ENCODE data around the gene MAP2K5. TPM values are rescaled to one million over a fixed set of nuclear protein-coding genes. Genes with fewer than 3 reads are reported as not detected.

Gene MAP2K5
- total RNA-seq, 1 donor from 2014 or later, result 11.6 TPM

DNA sequence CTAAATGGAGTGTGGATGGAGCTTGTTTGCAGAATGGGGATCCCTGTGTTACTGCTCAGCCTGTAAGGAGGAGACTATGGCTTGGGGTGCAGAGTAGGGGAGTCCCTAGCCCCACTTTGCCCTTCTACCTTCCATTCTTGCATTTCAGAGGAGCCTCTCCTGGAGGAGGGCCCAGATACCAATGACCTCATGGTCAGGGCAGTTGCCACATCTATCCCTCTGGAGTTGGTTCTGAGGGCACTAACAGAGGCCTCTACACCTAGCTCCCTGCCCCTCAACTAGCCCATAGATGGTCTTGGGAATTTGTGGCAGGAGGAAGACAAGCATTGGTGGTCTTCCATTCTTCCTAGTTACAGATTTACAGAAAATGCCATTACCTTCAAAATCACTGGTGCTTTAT is 288.9 kb downstream of the MAP2K5 start:
- H3K27me3 Mint-ChIP-seq (ENCODE audit: low read depth, unreplicated experiment), result peaks cover 64% of the 10 kb centered on the region
- no peak overlapping the region for H3K4me3 Mint-ChIP-seq (ENCODE audit: unreplicated experiment)
- H3K4me1 Mint-ChIP-seq (ENCODE audit: low read depth, unreplicated experiment), result no peaks in the 10 kb centered on the region

DNA sequence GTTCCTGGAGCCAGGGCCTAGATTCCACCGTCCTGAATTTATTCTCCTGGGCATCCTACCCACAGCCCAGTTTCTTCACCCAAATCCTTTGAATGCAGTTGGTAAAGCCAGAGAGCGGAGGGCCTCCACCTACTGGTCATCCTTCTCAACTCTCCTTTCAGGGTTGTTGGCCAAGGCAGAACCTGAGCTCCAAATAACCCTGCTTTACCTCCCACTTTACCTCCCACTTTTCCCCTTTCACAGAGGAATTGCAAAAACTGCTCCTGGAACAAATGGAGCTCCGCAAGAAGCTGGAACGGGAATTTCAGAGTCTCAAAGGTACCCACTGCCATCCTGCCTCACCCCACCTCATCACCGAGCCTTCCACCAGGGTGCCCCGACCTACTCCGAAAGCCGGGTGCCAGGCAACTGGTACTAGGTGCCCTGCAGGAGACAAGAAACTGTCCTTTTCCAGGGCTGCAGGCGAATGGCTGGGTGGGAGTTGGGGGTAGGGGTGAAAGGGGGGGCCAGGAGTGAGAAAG is 289.6 kb downstream of the MAP2K5 start:
- Histone ChIP-seq H3K27ac (ENCODE audit: low read depth, low read length) (no peak overlapping the region), H2AFZ (ENCODE audit: low read depth, low read length) (no peak overlapping the region), H3K4me1 (ENCODE audit: insufficient read depth, low read length) (peaks cover 24% of the 10 kb centered on the region), H3K9ac (ENCODE audit: low read length) (no peak overlapping the region), H3K9me3 (ENCODE audit: insufficient read depth, low read depth, low read length) (no peaks in the 10 kb centered on the region), H3K4me2 (ENCODE audit: low read length) (no peak overlapping the region), H3K79me2 (ENCODE audit: insufficient read depth, low read length) (no peaks in the 10 kb centered on the region), H3K36me3 (ENCODE audit: insufficient read depth, low read length) (no peaks in the 10 kb centered on the region), H3K4me3 (ENCODE audit: insufficient read depth, low read depth, low read length) (no peak overlapping the region), H4K20me1 (ENCODE audit: insufficient read depth, low read length) (no peaks in the 10 kb centered on the region), H3K27me3 (ENCODE audit: insufficient read depth, low read length) (peaks cover 87% of the 10 kb centered on the region)
- Mint-ChIP-seq H3K27me3 (ENCODE audit: low read depth, unreplicated experiment) (peaks cover 66% of the 10 kb centered on the region), H3K27ac (ENCODE audit: unreplicated experiment) (no peak overlapping the region), H3K36me3 (ENCODE audit: low read depth, unreplicated experiment) (no peaks in the 10 kb centered on the region), H3K4me3 (ENCODE audit: unreplicated experiment) (no peak overlapping the region), H3K9me3 (ENCODE audit: unreplicated experiment) (peaks cover 16% of the 10 kb centered on the region), H3K4me1 (ENCODE audit: low read depth, unreplicated experiment) (no peaks in the 10 kb centered on the region)
- DNase-seq (ENCODE audit: low read depth) (no peak), FAIRE-seq (no peak)
- no peak for TF ChIP-seq EZH2 (IDR thresholded peaks at IDR 0.05; ENCODE audit: insufficient read depth, low read length)
- TF ChIP-seq, protein P1, sequence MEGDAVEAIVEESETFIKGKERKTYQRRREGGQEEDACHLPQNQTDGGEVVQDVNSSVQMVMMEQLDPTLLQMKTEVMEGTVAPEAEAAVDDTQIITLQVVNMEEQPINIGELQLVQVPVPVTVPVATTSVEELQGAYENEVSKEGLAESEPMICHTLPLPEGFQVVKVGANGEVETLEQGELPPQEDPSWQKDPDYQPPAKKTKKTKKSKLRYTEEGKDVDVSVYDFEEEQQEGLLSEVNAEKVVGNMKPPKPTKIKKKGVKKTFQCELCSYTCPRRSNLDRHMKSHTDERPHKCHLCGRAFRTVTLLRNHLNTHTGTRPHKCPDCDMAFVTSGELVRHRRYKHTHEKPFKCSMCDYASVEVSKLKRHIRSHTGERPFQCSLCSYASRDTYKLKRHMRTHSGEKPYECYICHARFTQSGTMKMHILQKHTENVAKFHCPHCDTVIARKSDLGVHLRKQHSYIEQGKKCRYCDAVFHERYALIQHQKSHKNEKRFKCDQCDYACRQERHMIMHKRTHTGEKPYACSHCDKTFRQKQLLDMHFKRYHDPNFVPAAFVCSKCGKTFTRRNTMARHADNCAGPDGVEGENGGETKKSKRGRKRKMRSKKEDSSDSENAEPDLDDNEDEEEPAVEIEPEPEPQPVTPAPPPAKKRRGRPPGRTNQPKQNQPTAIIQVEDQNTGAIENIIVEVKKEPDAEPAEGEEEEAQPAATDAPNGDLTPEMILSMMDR (IDR thresholded peaks at IDR 0.05; ENCODE audit: insufficient read depth, low read depth, low read length), result no peak

More for the DNA sequence above, 288.9 kb downstream of the MAP2K5 start:
- Histone ChIP-seq H3K79me2 (ENCODE audit: insufficient read depth, low read length) (no peaks in the 10 kb centered on the region), H3K27ac (ENCODE audit: low read depth, low read length) (no peak overlapping the region), H3K9me3 (ENCODE audit: insufficient read depth, low read depth, low read length) (peaks cover under 1% of the 10 kb centered on the region), H2AFZ (ENCODE audit: low read depth, low read length) (no peak overlapping the region), H3K4me3 (ENCODE audit: insufficient read depth, low read depth, low read length) (no peak overlapping the region), H3K4me2 (ENCODE audit: low read length) (no peak overlapping the region), H4K20me1 (ENCODE audit: insufficient read depth, low read length) (peaks cover under 1% of the 10 kb centered on the region), H3K9ac (ENCODE audit: low read length) (no peak overlapping the region), H3K27me3 (ENCODE audit: insufficient read depth, low read length) (peaks cover 85% of the 10 kb centered on the region), H3K4me1 (ENCODE audit: insufficient read depth, low read length) (peaks cover 24% of the 10 kb centered on the region), H3K36me3 (ENCODE audit: insufficient read depth, low read length) (no peaks in the 10 kb centered on the region)
- DNase-seq (ENCODE audit: low read depth) (no peak), FAIRE-seq (no peak)
- no peak for TF ChIP-seq EZH2 (IDR thresholded peaks at IDR 0.05; ENCODE audit: insufficient read depth, low read length)
- TF ChIP-seq, protein P1 (IDR thresholded peaks at IDR 0.05; ENCODE audit: insufficient read depth, low read depth, low read length), result no peak
- Mint-ChIP-seq H3K9me3 (ENCODE audit: unreplicated experiment) (peaks cover 16% of the 10 kb centered on the region), H3K36me3 (ENCODE audit: low read depth, unreplicated experiment) (no peaks in the 10 kb centered on the region), H3K27ac (ENCODE audit: unreplicated experiment) (no peak overlapping the region)

DNA sequence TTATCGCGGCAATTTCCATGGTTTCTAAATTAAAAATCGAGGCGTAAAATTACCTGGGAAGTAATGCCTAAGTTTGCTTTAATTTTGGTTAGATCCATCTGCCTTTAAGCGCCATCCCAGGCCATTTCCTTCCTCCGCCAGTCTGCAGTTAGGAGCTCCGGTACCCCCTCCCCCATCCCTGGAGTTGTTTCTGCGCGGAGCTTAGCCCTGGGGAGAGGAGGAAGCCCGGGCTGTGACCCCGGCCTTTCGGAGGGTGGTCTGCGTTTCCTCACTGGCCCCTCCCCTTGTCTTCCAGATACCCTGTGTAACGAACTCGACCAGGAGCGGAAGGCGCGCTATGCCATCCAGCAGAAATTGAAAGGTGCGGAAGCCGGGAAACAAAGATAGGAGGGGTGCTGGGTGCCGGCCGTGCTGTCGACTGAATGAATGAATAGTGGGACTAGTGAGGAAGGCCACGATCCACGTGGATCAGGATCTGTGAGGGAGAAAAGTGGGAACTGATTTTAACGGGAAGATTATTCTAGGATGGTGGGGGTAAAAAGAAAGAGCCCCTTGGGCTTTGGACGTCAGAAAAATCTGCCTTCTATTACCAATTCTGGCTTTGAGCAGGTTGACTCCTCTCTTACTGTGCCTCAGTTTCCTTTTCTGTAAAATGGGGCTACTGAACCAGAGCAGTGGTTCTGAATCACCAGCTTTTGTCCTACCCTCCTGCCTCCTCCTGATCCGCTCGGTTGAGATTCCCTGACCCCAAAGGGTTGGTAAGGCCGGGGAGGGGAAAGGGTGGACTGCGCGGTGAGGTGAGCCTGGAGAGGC is 290.6 kb downstream of the MAP2K5 start:
- DNase-seq (ENCODE audit: low read depth) (no peak), FAIRE-seq (no peak)
- no peaks in the 10 kb centered on the region for H3K79me2 ChIP-seq (ENCODE audit: insufficient read depth, low read length)
- H3K4me3 ChIP-seq (ENCODE audit: insufficient read depth, low read depth, low read length), result peak overlapping the region; percentile 39
- H3K4me1 ChIP-seq (ENCODE audit: insufficient read depth, low read length), result peaks cover 24% of the 10 kb centered on the region
- Mint-ChIP-seq H3K4me1 (ENCODE audit: low read depth, unreplicated experiment) (no peaks in the 10 kb centered on the region), H3K27ac (ENCODE audit: unreplicated experiment) (no peak overlapping the region), H3K27me3 (ENCODE audit: low read depth, unreplicated experiment) (peaks cover 73% of the 10 kb centered on the region), H3K4me3 (ENCODE audit: unreplicated experiment) (peak overlapping the region; percentile 50), H3K36me3 (ENCODE audit: low read depth, unreplicated experiment) (no peaks in the 10 kb centered on the region), H3K9me3 (ENCODE audit: unreplicated experiment) (peaks cover 16% of the 10 kb centered on the region)
- H3K27me3 ChIP-seq (ENCODE audit: insufficient read depth, low read length), result peaks cover 90% of the 10 kb centered on the region
- peak overlapping the region; percentile 68 for H2AFZ ChIP-seq (ENCODE audit: low read depth, low read length)
- no peak for TF ChIP-seq EZH2 (IDR thresholded peaks at IDR 0.05; ENCODE audit: insufficient read depth, low read length)
- TF ChIP-seq, protein P1 (IDR thresholded peaks at IDR 0.05; ENCODE audit: insufficient read depth, low read depth, low read length), result no peak
- no peaks in the 10 kb centered on the region for H3K36me3 ChIP-seq (ENCODE audit: insufficient read depth, low read length)
- H3K9ac ChIP-seq (ENCODE audit: low read length), result no peak overlapping the region
- no peaks in the 10 kb centered on the region for H3K9me3 ChIP-seq (ENCODE audit: insufficient read depth, low read depth, low read length)
- no peaks in the 10 kb centered on the region for H4K20me1 ChIP-seq (ENCODE audit: insufficient read depth, low read length)
- no peak overlapping the region for H3K27ac ChIP-seq (ENCODE audit: low read depth, low read length)
- peak overlapping the region; percentile 82 for H3K4me2 ChIP-seq (ENCODE audit: low read length)

Data from astrocyte (in vitro differentiated cells and primary cell).